ENCODE measurements around the gene RTN4R. TPM values are rescaled to one million over a fixed set of nuclear protein-coding genes. Genes with fewer than 3 reads are reported as not detected.

RTN4R gene
- total and polyA plus RNA-seq, 9 of the 15 experiments (the other 6 are each of a cell fraction or from before 2014, with no cell fraction given): 0.04 to 2.8 (median 1.4) TPM; not detected in 3

GRCh38 chr22:20219667-20220628 is 48.2 kb downstream of the RTN4R start (continued):
- TF ChIP-seq KDM5B (IDR thresholded peaks at IDR 0.05; ENCODE audit: insufficient replicate concordance, low read depth, low read length) (peak; percentile 13), CBFA2T2 (conservative IDR thresholded peaks at IDR 0.05) (peak; percentile 72), MITF (IDR thresholded peaks at IDR 0.05) (0 out of 2 replicates have a peak, but pooled peaks have one; percentile 51), SFPQ (IDR thresholded peaks at IDR 0.05; ENCODE audit: low read depth, low read length) (no peak), ARID4B (CRISPR knock-in tag; IDR thresholded peaks at IDR 0.05) (peak; percentile 74), HMGXB4 (CRISPR knock-in tag; IDR thresholded peaks at IDR 0.05) (0 out of 2 replicates have a peak, but pooled peaks have one; percentile 44), BRCA1 (IDR thresholded peaks at IDR 0.05) (no peak), BRCA1 (CRISPR knock-in tag; IDR thresholded peaks at IDR 0.05) (0 out of 2 replicates have a peak, but pooled peaks have one; percentile 4), CBFB (CRISPR knock-in tag; IDR thresholded peaks at IDR 0.05) (peak; percentile 59; the same call in 1 of the 2 replicates), CHD4 (IDR thresholded peaks at IDR 0.05; ENCODE audit: insufficient read depth, insufficient replicate concordance, low read depth, low read length, poor library complexity, severe bottlenecking) (peak; percentile 66), MBD2 (IDR thresholded peaks at IDR 0.05; ENCODE audit: borderline replicate concordance, low read depth) (0 out of 2 replicates have a peak, but pooled peaks have one; percentile 47), BCOR (IDR thresholded peaks at IDR 0.05) (peak; percentile 92), RAD21 (CRISPR knock-in tag; conservative IDR thresholded peaks at IDR 0.05 in 1 of 2, IDR thresholded peaks at IDR 0.05 in 1 of 2) (no peak), PHF20 (IDR thresholded peaks at IDR 0.05; ENCODE audit: partially characterized antibody) (peak; percentile 43)

All from K562 (cell line).